Stimulated activated CD8-positive, alpha-beta memory T cell treated with anti-CD3 and anti-CD28 coated beads, Interleukin-4, amount 100 ng/mL, for 24 hours (primary cell): ENCODE data around the gene BCAS1.
"Not testable (repeated sequence)": the region's sequence is repeated elsewhere in the genome, so short reads cannot be mapped to it uniquely, and the experiment has no call there.

Experiments used
- DNase-seq: peaks from one replicate; pipeline ENCODE4 v3.0.0-alpha.2; 2020; ENCODE audit warnings: low read depth

Gene BCAS1

DNA sequence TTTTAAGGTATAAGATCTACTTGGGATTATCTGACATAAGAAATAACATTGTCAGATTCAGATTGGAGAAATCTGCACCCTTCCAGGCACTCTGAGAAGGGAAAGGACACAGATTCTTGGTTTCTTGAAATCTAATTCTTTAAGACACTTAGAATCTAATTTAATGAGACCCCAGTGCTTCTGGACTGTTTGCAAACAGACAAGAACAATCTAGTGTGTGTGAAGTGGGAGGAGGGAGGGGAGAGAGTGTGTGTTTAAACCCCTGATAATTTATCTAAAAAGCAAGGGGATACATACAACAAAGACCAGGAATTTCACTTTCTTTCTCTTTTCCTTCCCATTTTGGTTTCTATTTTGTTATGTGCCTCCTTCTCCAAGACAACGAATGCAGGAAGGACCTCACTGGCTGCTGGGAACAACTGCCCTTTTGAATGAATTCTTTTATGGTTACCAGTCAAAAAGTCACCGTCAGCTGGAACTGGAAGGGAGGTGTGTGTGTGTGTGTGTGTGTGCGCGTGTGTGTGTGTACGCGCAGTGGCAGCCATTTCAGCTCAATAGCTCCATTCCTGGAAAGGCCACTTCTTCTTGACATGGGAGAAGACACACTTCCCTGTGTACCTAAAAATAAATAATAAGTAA, 129.4 kb downstream of the BCAS1 start:
- no peak for DNase-seq

GRCh38 chr20:53940360-53940702, 130.1 kb downstream of the BCAS1 start:
- DNase-seq: no peak

GRCh38 chr20:53939572-53940359, 130.6 kb downstream of the BCAS1 start:
- peak; percentile 49 for DNase-seq

GRCh38 chr20:53939190-53939571, 131.2 kb downstream of the BCAS1 start:
- no peak for DNase-seq

GRCh38 chr20:53938739-53939138, 131.7 kb downstream of the BCAS1 start:
- no peak for DNase-seq

- no peak for DNase-seq
These were observed 132.4 kb downstream of the BCAS1 start for GRCh38 chr20:53937929-53938367.

DNA sequence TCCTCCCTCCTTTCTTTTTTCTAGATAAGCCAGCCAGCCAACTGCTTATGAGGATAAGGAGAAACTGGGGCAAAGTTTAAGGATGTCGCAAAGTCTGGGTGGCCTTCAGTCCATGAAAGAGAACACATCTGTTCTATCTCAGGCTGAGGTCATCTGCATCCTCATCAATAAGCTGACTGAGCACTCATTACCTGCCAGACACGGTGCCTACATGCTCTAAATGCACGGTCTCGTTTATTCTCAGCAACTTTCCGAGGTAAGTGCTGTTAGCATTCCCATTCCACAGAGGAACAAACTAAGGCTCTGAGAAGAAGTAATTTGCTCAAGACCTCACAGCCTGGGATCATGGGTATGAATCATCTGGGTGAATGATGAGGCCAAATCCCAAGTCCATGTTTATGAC, 133.1 kb downstream of the BCAS1 start:
- no peak for DNase-seq

DNA sequence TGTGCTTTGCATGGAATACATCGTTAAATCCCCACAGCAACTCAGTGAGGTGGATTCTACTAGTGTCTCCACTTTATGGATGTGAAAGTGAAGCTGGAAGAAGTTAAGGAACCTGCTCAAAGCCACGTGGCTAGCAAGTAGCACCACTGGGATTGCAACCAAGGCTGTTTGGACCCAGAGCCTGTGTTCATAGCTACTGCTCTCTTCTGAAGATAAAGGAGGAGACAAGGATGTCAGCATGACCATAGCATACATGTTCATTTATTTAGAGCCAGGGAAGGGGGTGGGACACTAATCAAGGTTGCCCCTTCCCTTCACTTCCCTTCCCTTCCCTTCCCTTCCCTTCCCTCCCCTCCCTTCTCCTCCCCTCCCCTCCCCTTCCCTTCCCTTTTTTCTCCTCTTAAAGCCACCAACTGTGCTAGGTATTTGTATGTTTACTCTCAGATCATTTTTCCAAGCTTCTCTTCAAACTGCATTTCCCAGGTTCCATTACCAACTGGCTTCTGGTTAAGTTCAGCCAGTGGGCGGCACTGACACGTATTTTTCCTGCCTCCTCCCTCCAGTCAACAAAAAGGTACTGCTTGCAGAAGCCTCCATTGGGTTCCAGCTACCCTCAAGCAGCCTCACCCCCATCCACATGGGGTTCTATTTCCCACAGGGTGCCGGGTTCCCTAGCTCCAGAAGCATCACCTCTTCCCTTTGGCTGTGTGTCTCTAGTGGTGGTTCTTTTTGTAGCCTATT, 134.9 kb downstream of the BCAS1 start:
- no peak for DNase-seq

DNA sequence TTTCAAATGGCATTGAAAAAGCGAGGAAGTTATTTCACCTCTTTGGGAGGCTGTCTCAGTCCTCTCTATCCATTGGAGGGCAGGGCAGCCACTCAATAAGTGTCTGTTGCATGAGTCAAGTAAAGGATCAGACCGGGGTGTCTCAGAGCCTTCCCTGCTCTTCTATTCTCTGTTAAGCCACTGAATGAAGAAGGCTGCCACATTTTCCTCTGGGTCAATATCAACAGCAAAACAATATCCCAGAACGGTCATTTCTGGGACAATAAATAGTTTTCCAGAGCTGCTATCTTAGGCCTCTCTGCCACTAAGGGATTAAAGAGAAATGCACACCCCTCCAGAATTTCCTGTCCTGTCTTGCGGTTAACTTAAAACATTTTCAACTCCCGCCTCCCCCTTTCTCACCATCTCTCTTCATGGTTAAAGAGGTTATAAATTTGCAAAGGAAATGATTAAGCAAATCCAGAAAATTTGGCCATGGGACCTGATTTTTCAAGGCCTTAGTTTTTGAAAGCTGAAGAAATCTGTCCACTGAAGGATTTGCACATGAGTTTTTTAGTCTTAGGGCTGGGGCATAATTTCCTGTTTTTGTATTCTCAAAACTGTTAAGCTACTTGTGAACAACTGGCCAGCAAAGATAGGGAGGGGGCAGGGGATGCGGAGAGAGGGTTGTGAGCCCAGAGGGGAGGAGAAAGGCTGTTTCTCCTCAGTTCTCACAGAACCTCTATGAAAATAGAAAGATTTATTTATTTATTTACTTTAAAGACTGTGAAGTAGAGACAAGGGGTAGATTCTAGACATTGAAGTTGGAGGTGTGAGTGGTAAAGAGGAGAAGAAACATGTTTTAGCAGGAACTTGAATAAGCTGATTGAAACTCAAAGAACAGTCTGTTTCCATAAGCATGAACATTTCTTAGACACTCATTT, 135.7 kb downstream of the BCAS1 start:
- DNase-seq: no peak

GRCh38 chr20:53933232-53933846, 137.1 kb downstream of the BCAS1 start:
- DNase-seq: no peak

GRCh38 chr20:53932655-53933192, 137.7 kb downstream of the BCAS1 start:
- not testable (repeated sequence) for DNase-seq

- DNase-seq: no peak
These were observed 138.8 kb downstream of the BCAS1 start for GRCh38 chr20:53931597-53931996.

- DNase-seq: no peak
These were observed 139.5 kb downstream of the BCAS1 start for GRCh38 chr20:53930651-53931504.

GRCh38 chr20:53929974-53930650, 140.3 kb downstream of the BCAS1 start:
- no peak for DNase-seq

DNA sequence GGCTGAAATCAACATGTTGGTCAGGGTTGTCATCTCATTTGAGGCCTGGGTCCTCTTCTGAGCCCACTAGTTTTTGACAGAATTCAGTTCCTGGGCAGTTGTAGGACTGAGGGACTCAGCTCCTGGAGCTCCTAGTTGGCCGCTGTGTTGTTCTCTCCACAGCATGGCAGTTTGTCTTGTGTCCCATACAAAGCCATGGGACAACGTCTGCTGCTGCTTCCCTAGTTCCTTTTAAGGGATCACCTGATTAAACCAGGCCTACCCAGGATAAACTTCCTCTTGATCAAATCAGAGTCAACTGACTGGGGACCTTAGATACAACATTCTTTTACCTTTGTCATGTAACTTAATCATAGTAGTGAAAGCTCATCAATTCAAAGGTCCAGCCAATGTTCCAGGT, 141.0 kb downstream of the BCAS1 start:
- no peak for DNase-seq

- no peak for DNase-seq
These were observed 142.4 kb downstream of the BCAS1 start for GRCh38 chr20:53927990-53928389.

DNA sequence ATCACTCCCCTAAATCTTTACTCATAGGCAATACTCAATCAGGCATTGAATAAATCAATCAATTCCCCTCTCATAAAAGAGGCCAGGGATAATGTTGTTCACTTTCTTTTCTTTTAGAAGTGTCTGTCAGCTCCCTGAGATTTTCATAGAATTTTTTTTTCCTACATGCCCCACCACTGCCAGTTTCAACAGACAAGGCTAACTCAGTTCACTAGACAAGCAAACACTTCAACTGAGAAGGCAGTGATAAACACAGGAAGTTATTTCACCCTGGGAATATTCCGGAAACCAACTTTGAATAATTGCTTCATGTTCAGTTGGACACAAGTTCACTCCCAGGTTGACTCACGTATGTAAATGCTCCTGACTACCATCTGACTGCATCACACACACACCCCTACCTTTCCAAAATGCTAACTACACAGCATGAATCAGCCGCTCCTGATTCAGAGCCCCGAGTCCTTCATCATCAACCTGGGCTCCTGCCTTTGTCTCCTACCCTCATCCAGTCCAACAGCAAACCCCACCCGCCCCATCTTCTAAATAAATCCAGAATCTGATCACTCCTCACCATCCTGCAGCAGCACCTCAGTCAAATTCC, 143.9 kb downstream of the BCAS1 start:
- no peak for DNase-seq

DNA sequence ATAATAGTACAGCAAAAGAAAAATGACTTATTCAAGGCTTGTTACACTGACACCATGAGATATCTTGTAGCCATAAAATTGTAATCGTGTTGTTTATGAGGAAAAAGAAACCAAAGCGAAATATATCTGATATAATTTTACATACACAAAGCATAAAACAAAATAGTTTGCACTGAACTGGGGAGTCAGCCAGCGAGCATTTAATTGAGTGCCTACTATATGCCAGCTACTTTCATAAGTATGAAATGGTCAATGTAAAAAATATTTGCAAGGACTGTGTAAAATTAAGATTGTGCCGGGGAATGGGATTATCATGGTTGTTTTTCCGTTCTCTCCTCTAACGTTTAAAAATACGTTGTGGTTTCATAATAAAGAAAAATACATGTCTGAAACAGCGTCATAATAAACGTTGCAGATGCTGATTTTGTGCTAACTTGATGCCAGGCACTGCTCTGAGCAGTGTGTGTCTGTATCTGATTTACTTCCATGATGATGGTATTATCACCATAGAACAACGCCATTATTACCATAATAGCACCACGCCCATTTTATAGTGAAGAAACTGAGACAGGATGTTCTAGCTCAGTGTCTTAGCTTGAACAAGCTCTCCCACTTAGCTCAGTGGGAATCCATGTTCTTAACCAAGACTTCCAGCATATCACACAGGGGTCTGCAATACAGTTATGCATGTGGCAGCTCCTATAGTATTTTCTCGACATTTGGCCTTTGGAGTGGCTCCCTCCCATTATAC, 144.6 kb downstream of the BCAS1 start:
- DNase-seq: no peak
